ENCODE results near the gene ACAN.

ACAN gene

GRCh38 chr15:88813960-88814359 lies 10.7 kb downstream of the ACAN start:
- Histone ChIP-seq H3F3A (ENCODE audit: insufficient read depth, low read length) (no peaks in the 10 kb centered on the region), H3K79me2 (ENCODE audit: low read length) (no peaks in the 10 kb centered on the region), H3K9ac (ENCODE audit: low read length) (no peak overlapping the region), H3K4me3 (ENCODE audit: low read length) (no peak overlapping the region), H3K4me2 (ENCODE audit: low read depth, low read length) (no peak overlapping the region), H3K27ac (ENCODE audit: low read length) (no peak overlapping the region), H3K9me3 (replicated peaks; ENCODE audit: insufficient read depth, low read length) (no peaks in the 10 kb centered on the region), H3K9me2 (replicated peaks; ENCODE audit: insufficient read depth, low read length) (no peaks in the 10 kb centered on the region), H3K27me3 (replicated peaks; ENCODE audit: insufficient read depth, low read length) (no peaks in the 10 kb centered on the region), H3K4me1 (ENCODE audit: low read length) (no peaks in the 10 kb centered on the region), H3K36me3 (replicated peaks; ENCODE audit: insufficient read depth, low read length) (no peaks in the 10 kb centered on the region), H4K20me1 (ENCODE audit: insufficient read depth, low read length) (no peaks in the 10 kb centered on the region), H2AFZ (ENCODE audit: low read length) (no peak overlapping the region)
- DNase-seq: no peak
- no peak for TF ChIP-seq EZH2 (optimal IDR thresholded peaks at IDR 0.05; ENCODE audit: low read depth, low read length)
- TF ChIP-seq EZH2phosphoT487 (IDR thresholded peaks at IDR 0.05; ENCODE audit: low read length): no peak
- TF ChIP-seq, protein P1, sequence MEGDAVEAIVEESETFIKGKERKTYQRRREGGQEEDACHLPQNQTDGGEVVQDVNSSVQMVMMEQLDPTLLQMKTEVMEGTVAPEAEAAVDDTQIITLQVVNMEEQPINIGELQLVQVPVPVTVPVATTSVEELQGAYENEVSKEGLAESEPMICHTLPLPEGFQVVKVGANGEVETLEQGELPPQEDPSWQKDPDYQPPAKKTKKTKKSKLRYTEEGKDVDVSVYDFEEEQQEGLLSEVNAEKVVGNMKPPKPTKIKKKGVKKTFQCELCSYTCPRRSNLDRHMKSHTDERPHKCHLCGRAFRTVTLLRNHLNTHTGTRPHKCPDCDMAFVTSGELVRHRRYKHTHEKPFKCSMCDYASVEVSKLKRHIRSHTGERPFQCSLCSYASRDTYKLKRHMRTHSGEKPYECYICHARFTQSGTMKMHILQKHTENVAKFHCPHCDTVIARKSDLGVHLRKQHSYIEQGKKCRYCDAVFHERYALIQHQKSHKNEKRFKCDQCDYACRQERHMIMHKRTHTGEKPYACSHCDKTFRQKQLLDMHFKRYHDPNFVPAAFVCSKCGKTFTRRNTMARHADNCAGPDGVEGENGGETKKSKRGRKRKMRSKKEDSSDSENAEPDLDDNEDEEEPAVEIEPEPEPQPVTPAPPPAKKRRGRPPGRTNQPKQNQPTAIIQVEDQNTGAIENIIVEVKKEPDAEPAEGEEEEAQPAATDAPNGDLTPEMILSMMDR (IDR thresholded peaks at IDR 0.05; ENCODE audit: low read length): no peak

DNA sequence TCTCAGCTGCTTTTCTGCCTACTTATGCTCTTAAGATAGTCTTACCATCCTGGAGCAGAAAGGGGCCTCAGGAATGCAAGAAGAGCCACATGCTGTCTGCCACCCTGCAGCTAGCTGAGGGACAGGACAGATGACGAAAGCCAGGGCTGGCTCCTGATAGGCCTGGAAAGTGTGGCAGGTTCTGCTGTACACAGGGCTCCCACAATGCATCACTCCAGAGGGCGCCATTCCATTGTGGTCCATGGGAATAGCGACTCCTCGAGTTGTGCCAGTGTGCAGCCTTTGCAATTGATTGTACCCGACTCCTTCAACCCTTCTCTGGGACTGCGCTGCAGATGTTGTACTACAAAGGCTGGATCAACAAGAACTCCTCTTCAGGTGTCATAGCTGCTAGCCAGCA lies 11.2 kb downstream of the ACAN start:
- no peaks in the 10 kb centered on the region for H3K9me2 ChIP-seq (replicated peaks; ENCODE audit: insufficient read depth, low read length)
- H3F3A ChIP-seq (ENCODE audit: insufficient read depth, low read length): no peaks in the 10 kb centered on the region
- no peak overlapping the region for H3K9ac ChIP-seq (ENCODE audit: low read length)
- no peaks in the 10 kb centered on the region for H3K79me2 ChIP-seq (ENCODE audit: low read length)
- no peaks in the 10 kb centered on the region for H3K4me1 ChIP-seq (ENCODE audit: low read length)
- H3K9me3 ChIP-seq (replicated peaks; ENCODE audit: insufficient read depth, low read length): no peaks in the 10 kb centered on the region
- H4K20me1 ChIP-seq (ENCODE audit: insufficient read depth, low read length): no peaks in the 10 kb centered on the region
- H3K4me3 ChIP-seq (ENCODE audit: low read length): no peak overlapping the region
- no peak overlapping the region for H3K4me2 ChIP-seq (ENCODE audit: low read depth, low read length)
- no peaks in the 10 kb centered on the region for H3K27me3 ChIP-seq (replicated peaks; ENCODE audit: insufficient read depth, low read length)
- H3K27ac ChIP-seq (ENCODE audit: low read length): no peak overlapping the region
- H2AFZ ChIP-seq (ENCODE audit: low read length): no peak overlapping the region
- no peaks in the 10 kb centered on the region for H3K36me3 ChIP-seq (replicated peaks; ENCODE audit: insufficient read depth, low read length)
- TF ChIP-seq, protein P1 (IDR thresholded peaks at IDR 0.05; ENCODE audit: low read length): no peak
- TF ChIP-seq EZH2 (optimal IDR thresholded peaks at IDR 0.05; ENCODE audit: low read depth, low read length) (no peak), EZH2phosphoT487 (IDR thresholded peaks at IDR 0.05; ENCODE audit: low read length) (no peak)
- DNase-seq: no peak

DNA sequence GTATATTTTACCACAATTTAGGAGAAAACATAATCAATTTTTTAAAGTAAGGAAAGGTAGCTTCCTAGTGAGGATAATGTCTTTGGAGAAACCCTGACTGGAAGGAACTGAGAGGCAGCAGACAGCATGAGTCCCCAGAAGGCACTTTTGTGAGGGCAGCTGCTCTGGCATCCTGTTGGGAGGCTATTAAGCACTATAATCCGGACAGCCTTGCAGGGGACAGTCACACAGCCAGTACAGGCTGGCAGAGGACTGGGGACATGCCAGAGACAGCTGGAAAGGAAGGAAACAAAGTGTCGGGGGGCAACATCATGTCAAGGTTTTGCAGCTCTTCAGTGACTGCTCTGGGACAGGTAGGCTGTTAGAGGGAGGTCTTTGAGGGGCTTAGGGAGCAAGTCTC lies 15.7 kb downstream of the ACAN start:
- H2AFZ ChIP-seq (ENCODE audit: low read length): no peak overlapping the region
- no peak for DNase-seq
- H3K4me3 ChIP-seq (ENCODE audit: low read length): no peak overlapping the region
- H3K9ac ChIP-seq (ENCODE audit: low read length): no peak overlapping the region
- no peaks in the 10 kb centered on the region for H3K27me3 ChIP-seq (replicated peaks; ENCODE audit: insufficient read depth, low read length)
- H3F3A ChIP-seq (ENCODE audit: insufficient read depth, low read length): no peaks in the 10 kb centered on the region
- no peak overlapping the region for H3K4me2 ChIP-seq (ENCODE audit: low read depth, low read length)
- no peak overlapping the region for H3K27ac ChIP-seq (ENCODE audit: low read length)
- H3K4me1 ChIP-seq (ENCODE audit: low read length): no peaks in the 10 kb centered on the region
- no peaks in the 10 kb centered on the region for H3K9me2 ChIP-seq (replicated peaks; ENCODE audit: insufficient read depth, low read length)
- H3K79me2 ChIP-seq (ENCODE audit: low read length): no peaks in the 10 kb centered on the region
- H3K9me3 ChIP-seq (replicated peaks; ENCODE audit: insufficient read depth, low read length): no peaks in the 10 kb centered on the region
- TF ChIP-seq EZH2phosphoT487 (IDR thresholded peaks at IDR 0.05; ENCODE audit: low read length) (no peak), EZH2 (optimal IDR thresholded peaks at IDR 0.05; ENCODE audit: low read depth, low read length) (no peak)
- TF ChIP-seq, protein P1 (IDR thresholded peaks at IDR 0.05; ENCODE audit: low read length): no peak
- H4K20me1 ChIP-seq (ENCODE audit: insufficient read depth, low read length): no peaks in the 10 kb centered on the region
- no peaks in the 10 kb centered on the region for H3K36me3 ChIP-seq (replicated peaks; ENCODE audit: insufficient read depth, low read length)

Data from MM.1S (cell line).